Measurements from ENCODE around the gene IQGAP1. TPM values are rescaled to one million over a fixed set of nuclear protein-coding genes. Genes with fewer than 3 reads are reported as not detected.

IQGAP1 gene
- total and polyA plus RNA-seq, 2 of the 13 experiments (the other 11 are each of a cell fraction or from before 2014, with no cell fraction given): 29.5 to 37.9 TPM

DNA sequence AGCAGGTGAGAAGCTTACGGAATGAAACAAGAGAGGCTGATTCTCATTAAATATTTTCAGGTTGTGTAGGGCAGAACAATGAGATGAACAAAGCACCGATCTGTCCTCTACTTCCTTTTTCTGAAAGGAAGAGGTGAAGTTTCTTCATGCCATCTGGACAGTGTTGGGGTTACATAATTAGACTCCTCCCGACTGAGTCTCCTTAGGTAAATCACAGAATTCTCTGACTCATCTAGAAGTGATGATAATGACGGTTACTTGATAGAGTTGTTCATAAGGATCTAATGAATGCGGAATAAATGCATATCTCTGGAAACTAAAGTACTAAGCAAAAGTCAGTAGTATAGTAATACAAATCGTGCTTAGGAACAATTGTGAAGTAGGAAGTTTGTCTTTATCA is 162.9 kb downstream of the IQGAP1 start (continued):
- TF ChIP-seq, protein P1, sequence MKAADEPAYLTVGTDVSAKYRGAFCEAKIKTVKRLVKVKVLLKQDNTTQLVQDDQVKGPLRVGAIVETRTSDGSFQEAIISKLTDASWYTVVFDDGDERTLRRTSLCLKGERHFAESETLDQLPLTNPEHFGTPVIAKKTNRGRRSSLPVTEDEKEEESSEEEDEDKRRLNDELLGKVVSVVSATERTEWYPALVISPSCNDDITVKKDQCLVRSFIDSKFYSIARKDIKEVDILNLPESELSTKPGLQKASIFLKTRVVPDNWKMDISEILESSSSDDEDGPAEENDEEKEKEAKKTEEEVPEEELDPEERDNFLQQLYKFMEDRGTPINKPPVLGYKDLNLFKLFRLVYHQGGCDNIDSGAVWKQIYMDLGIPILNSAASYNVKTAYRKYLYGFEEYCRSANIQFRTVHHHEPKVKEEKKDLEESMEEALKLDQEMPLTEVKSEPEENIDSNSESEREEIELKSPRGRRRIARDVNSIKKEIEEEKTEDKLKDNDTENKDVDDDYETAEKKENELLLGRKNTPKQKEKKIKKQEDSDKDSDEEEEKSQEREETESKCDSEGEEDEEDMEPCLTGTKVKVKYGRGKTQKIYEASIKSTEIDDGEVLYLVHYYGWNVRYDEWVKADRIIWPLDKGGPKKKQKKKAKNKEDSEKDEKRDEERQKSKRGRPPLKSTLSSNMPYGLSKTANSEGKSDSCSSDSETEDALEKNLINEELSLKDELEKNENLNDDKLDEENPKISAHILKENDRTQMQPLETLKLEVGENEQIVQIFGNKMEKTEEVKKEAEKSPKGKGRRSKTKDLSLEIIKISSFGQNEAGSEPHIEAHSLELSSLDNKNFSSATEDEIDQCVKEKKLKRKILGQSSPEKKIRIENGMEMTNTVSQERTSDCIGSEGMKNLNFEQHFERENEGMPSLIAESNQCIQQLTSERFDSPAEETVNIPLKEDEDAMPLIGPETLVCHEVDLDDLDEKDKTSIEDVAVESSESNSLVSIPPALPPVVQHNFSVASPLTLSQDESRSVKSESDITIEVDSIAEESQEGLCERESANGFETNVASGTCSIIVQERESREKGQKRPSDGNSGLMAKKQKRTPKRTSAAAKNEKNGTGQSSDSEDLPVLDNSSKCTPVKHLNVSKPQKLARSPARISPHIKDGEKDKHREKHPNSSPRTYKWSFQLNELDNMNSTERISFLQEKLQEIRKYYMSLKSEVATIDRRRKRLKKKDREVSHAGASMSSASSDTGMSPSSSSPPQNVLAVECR (CRISPR knock-in tag; IDR thresholded peaks at IDR 0.05; ENCODE audit: borderline replicate concordance): no peak
- TF ChIP-seq MAFK (conservative IDR thresholded peaks at IDR 0.05 in 1 of 2, IDR thresholded peaks at IDR 0.05 in 1 of 2; ENCODE audit: low read length in 2 of 2): no peak
- TF ChIP-seq, protein P2, sequence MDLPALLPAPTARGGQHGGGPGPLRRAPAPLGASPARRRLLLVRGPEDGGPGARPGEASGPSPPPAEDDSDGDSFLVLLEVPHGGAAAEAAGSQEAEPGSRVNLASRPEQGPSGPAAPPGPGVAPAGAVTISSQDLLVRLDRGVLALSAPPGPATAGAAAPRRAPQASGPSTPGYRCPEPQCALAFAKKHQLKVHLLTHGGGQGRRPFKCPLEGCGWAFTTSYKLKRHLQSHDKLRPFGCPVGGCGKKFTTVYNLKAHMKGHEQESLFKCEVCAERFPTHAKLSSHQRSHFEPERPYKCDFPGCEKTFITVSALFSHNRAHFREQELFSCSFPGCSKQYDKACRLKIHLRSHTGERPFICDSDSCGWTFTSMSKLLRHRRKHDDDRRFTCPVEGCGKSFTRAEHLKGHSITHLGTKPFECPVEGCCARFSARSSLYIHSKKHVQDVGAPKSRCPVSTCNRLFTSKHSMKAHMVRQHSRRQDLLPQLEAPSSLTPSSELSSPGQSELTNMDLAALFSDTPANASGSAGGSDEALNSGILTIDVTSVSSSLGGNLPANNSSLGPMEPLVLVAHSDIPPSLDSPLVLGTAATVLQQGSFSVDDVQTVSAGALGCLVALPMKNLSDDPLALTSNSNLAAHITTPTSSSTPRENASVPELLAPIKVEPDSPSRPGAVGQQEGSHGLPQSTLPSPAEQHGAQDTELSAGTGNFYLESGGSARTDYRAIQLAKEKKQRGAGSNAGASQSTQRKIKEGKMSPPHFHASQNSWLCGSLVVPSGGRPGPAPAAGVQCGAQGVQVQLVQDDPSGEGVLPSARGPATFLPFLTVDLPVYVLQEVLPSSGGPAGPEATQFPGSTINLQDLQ (CRISPR knock-in tag; IDR thresholded peaks at IDR 0.05): no peak
- TF ChIP-seq, protein P3, sequence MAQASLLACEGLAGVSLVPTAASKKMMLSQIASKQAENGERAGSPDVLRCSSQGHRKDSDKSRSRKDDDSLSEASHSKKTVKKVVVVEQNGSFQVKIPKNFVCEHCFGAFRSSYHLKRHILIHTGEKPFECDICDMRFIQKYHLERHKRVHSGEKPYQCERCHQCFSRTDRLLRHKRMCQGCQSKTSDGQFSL (CRISPR knock-in tag; IDR thresholded peaks at IDR 0.05): no peak

Small RNAs within 50 kb of the gene (small RNA-seq; reads per million reads assigned to genes)
- 0 reads per million in 3 experiments for gene NDUFA3P4 (ENCODE audit: insufficient read depth in 2 of 3, insufficient read length in 3 of 3, low read depth in 2 of 3, low replicate concordance in 1 of 3)

Other genes starting within 250 kb of the IQGAP1 start
- gene SEMA4B, start 186.9 kb upstream of the IQGAP1 start, total RNA-seq (2016; rRNA removed; fragmentation: Illumina TruSeq; extraction: Trizol): 1.3 and 2.1 TPM in 2 replicates
- 17.0 and 31.8 TPM in 2 replicates for gene SEMA4B, start 186.9 kb upstream of the IQGAP1 start, polyA plus RNA-seq (2011; rRNA removed)
- gene CIB1, start 154.3 kb upstream of the IQGAP1 start, total RNA-seq (2016; rRNA removed; fragmentation: Illumina TruSeq; extraction: Trizol): 38.7 and 52.4 TPM in 2 replicates
- gene CIB1, start 154.3 kb upstream of the IQGAP1 start, polyA plus RNA-seq (2011; rRNA removed): 72.7 and 73.6 TPM in 2 replicates
- gene GDPGP1, start 154.0 kb upstream of the IQGAP1 start, total RNA-seq (2016; rRNA removed; fragmentation: Illumina TruSeq; extraction: Trizol): 4.3 and 5.0 TPM in 2 replicates
- gene GDPGP1, start 154.0 kb upstream of the IQGAP1 start, polyA plus RNA-seq (2011; rRNA removed): 1.5 and 2.2 TPM in 2 replicates
- 0.29 TPM in 1 of 2 replicates, not detected in the other for gene TTLL13, start 138.7 kb upstream of the IQGAP1 start, total RNA-seq (2016; rRNA removed; fragmentation: Illumina TruSeq; extraction: Trizol)
- gene TTLL13, start 138.7 kb upstream of the IQGAP1 start, polyA plus RNA-seq (2011; rRNA removed): 0.07 and 0.08 TPM in 2 replicates
- 63.7 and 77.7 TPM in 2 replicates for gene NGRN, start 122.6 kb upstream of the IQGAP1 start, total RNA-seq (2016; rRNA removed; fragmentation: Illumina TruSeq; extraction: Trizol)
- 39.8 and 44.2 TPM in 2 replicates for gene NGRN, start 122.6 kb upstream of the IQGAP1 start, polyA plus RNA-seq (2011; rRNA removed)
- gene ZNF774, start 36.0 kb upstream of the IQGAP1 start, total RNA-seq (2016; rRNA removed; fragmentation: Illumina TruSeq; extraction: Trizol): 0.98 and 1.4 TPM in 2 replicates
- 0.59 and 0.61 TPM in 2 replicates for gene ZNF774, start 36.0 kb upstream of the IQGAP1 start, polyA plus RNA-seq (2011; rRNA removed)
- gene CRTC3, start 141.7 kb downstream of the IQGAP1 start, total RNA-seq (2016; rRNA removed; fragmentation: Illumina TruSeq; extraction: Trizol): 6.0 and 8.4 TPM in 2 replicates
- 11.8 and 13.9 TPM in 2 replicates for gene CRTC3, start 141.7 kb downstream of the IQGAP1 start, polyA plus RNA-seq (2011; rRNA removed)

All from HepG2 (cell line).